ENCODE measurements around the gene PADI1.
"Not testable (repeated sequence)": the region's sequence is repeated elsewhere in the genome, so short reads cannot be mapped to it uniquely, and the experiment has no call there.

Gene PADI1

DNA sequence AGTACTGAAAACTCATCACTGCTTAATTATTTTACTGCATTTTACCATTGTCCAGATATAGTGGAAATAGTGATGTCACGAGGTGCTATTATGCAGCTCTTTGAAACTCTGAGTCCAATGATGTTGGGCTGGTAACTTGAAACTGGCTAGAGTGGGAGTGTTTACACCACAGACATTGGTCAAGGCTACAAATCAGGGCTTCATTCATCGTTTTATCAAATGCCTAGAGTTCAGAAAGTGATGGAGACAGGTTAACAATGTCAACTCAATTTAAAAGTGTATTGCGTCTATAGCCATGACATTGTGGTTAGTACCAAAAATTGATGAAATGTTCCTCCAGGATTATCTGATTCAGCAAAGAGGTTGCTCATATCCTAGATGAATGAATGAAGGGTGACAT is 12.7 kb downstream of the PADI1 start:
- no peak for DNase-seq (ENCODE audit: low read depth)

GRCh38 chr1:17218939-17219338 is 14.0 kb downstream of the PADI1 start:
- DNase-seq (ENCODE audit: low read depth): no peak

DNA sequence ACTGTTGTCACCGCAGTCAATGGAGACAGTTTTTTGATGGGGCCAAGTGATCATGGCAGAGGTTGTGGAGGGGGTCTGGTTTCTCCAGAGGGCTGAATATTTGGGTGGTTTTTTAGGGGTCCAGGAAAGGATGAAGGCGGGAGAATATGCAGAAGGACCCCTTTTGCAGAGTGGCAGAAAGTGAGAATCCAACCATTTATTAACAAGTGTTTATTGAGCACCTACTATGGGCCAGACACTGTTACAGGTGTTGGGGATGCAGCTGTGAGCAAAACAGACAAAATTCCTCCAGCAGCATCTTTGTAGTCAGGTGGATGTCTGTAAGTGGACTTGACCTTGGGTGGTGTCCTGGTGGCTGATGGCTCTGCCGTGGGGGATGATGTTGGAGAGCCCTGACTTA is 15.4 kb downstream of the PADI1 start:
- no peak for DNase-seq (ENCODE audit: low read depth)

- no peak for DNase-seq (ENCODE audit: low read depth)
Observed at GRCh38 chr1:17222557-17222956, 17.6 kb downstream of the PADI1 start.

- no peak for DNase-seq (ENCODE audit: low read depth)
Observed at GRCh38 chr1:17224434-17224833, 19.5 kb downstream of the PADI1 start.

- no peak for DNase-seq (ENCODE audit: low read depth)
Observed at GRCh38 chr1:17225140-17225539, 20.2 kb downstream of the PADI1 start.

GRCh38 chr1:17227358-17227915 is 22.5 kb downstream of the PADI1 start:
- no peak for DNase-seq (ENCODE audit: low read depth)

- no peak for DNase-seq (ENCODE audit: low read depth)
Observed at GRCh38 chr1:17228619-17229018, 23.7 kb downstream of the PADI1 start.

- DNase-seq (ENCODE audit: low read depth): no peak
Observed at GRCh38 chr1:17229379-17229778, 24.5 kb downstream of the PADI1 start.

GRCh38 chr1:17230106-17230505 is 25.2 kb downstream of the PADI1 start:
- no peak for DNase-seq (ENCODE audit: low read depth)

- no peak for DNase-seq (ENCODE audit: low read depth)
Observed at GRCh38 chr1:17230671-17231310, 25.9 kb downstream of the PADI1 start.

DNA sequence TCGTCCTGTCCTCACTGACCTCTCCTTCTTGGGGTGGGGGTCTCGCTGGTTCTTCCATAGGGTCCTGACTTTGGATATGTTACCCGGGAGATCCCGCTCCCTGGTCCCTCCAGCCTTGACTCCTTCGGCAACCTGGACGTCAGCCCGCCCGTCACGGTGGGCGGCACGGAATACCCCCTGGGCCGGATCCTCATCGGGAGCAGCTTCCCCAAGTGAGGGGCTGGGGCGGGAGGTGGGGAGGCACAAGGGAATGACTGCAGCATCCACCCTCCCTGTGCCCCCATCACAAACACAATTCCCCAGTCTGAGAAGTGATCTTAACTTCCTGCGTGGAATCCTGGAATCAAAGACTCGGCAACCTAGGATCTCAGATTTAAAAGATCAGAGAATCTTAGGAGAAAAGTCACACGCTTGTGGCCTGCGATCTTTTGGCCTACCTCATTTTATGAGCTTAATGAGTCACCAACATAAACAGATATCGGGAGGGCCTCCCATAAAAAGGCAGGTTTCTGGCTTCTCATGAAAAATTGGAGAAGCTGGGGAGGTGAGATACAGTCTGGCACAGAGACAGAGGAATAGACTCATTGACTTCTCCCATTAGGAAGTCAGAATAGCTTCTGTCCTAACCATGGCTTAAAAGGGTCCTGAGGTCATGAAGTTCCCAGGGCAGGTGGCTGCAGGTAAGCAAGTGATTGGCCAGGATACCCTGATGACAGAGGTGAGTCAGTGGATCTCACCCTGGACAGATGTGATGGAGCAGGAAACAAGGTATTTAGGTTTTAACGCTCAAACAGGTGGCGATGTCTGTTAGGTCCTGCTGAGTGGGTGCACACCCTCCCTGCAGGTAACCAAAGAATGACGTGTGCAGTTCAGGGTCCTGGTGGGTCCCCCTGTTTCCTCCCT is 28.1 kb downstream of the PADI1 start:
- peak; percentile 85 for DNase-seq (ENCODE audit: low read depth)

DNA sequence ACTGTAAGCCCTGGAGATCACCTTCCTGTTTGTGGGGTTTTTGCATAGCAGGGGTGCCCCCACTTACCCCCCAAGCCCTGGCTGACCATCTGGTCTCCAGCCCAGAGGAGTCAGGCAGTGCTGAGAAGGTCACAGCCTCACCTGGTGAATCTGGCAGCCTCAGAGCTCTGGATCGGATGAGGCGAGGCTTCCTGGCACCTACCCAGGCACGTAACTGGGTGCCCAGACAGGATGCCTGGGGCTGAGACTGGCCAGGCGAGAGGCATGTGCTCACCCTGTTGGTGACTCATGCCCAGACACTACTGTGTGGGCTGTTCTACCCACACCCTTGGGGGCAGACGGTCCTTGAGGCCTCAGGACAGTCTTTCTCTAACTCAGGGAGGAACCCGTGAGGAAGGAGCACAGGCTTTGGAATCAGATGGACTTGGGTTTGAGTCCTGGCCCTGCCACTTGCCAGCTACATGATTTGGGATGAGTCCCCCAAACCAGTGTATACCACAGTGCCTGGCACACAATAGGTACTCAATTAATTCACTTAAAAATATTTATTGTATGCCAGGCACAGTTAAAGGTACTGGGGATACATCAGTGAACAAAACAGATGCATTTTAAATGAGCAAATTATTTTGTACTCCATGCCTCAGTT is 28.9 kb downstream of the PADI1 start:
- DNase-seq (ENCODE audit: low read depth): peak; percentile 71

- no peak for DNase-seq (ENCODE audit: low read depth)
Observed at GRCh38 chr1:17234405-17234804, 29.5 kb downstream of the PADI1 start.

DNA sequence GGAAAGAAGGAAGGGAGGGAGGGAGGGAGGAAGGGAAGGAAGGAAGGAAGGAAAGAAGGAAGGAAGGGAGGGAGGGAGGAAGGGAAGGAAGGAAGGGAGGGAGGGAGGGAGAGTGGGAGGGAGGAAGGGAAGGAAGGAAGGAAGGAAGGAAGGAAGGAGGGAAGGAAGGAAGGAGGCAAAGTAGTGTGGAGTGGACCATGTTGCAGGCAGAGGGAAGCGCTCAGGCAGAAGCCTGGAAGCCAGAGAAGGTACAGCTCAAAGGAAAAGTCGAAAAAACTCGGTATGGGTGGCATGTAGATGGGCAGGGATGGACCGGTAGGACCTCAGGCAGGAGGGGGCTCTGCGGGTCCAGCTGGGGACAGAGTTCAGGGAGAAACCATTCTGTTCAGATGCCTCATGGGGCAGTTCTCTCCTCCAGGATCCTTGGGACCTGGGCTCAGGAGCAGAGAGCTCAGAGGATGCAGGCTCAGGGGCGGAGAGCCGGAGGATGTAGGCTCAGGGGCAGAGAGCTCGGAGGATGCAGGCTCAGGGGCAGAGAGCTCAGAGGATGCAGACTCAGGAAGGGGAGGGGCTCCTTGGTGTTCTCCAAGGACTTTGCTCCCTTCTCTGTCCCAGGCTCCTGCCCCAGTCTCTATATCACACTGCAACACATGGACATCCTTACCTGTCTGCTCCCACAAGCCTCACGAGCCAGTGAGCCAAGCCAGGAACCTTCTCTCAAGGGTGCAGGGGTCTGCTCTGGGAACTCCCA is 30.4 kb downstream of the PADI1 start:
- DNase-seq (ENCODE audit: low read depth): no peak

DNA sequence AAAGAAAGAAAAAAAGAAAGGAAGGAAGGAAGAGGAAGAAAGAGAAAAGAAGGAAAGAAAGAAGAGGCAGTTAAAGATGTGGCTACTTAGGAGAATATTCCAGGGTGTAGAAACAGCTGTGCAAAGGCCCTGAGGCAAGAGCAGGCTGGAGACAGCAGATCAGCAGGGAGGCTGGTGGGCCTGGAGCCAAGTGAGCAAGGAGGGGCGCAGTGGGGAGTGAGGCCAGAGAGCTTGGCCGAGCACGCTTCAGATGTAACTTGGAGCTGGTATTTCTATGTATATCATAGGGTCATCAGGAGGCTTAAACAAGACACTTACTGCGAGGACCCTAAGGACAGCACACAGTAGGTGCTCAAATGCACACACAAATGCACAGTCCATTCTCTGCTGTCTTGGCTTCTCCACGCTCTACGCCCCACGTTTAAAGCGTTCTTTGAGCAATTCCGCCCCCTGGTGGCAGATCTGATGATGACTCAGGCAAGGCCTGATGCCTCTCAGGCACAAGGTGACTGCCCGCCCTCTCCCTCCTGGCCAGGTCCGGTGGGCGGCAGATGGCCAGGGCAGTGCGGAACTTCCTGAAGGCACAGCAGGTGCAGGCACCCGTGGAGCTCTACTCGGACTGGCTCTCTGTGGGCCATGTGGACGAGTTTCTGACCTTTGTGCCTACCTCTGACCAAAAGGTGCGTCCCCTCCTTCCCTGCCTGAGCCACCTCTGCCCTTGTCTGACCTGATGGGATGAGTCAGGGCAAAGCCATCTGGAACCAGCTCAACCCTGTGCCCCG is 32.0 kb downstream of the PADI1 start:
- DNase-seq (ENCODE audit: low read depth): peak; percentile 34

DNA sequence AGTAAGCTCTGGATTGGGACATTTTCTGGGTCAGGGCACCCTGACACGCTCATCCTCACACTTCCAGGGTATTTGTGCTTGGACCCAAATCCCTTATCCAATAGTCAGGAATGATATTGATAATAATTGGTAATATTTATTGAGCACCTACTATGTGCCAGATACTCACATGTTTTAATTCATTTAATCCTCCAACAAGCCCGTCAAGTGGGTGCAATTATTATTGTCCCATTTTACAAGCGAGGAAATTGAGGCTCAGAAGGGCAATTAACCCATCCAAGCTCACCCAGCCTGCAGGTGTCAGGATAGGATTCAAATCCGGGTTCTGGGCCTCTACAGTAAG is 32.6 kb downstream of the PADI1 start:
- no peak for DNase-seq (ENCODE audit: low read depth)

- peak; percentile 71 for DNase-seq (ENCODE audit: low read depth)
Observed at GRCh38 chr1:17239420-17239819, 34.5 kb downstream of the PADI1 start.

DNA sequence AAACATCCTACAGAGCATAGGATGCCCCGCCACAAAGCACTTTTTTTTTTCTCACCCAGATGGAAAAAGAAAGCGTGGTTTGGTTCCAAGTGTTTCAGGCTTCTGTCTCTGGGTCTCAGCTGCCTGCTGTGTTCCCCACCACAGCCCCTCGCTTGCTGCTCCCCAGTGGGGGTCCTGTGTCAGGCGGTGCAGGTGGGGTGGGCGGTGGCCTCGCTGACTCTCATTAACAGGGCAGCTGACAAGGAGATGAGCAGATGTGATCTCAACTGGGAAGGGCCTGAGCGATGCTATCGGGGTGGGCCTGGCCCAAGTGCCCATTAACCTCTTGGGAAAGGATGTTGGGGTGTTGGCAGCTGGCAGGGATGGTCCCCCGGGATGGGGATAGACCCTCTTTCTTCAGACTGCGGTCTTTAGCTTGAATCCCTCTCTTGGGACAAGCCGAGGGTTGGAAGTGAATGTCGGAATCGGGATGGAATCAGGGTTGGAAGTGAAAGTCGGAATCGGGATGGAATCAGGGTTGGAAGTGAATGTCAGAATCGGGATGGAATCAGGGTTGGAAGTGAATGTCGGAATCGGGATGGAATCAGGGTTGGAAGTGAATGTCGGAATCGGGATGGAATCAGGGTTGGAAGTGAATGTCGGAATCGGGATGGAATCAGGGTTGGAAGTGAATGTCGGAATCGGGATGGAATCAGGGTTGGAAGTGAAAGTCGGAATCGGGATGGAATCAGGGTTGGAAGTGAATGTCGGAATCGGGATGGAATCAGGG is 36.3 kb downstream of the PADI1 start:
- DNase-seq (ENCODE audit: low read depth): not testable (repeated sequence)

GRCh38 chr1:17241780-17242074 is 36.8 kb downstream of the PADI1 start:
- DNase-seq (ENCODE audit: low read depth): not testable (repeated sequence)

- no peak for DNase-seq (ENCODE audit: low read depth)
Observed at GRCh38 chr1:17243274-17243673, 38.3 kb downstream of the PADI1 start.
